NCI-H128 (cell line): ENCODE data around the gene SPEF1.

Source experiments
- DNase-seq: peaks from one replicate; lab custom pipeline; 2025; ENCODE audit not compliant: unreplicated experiment; lab: John Stamatoyannopoulos, UW

The SPEF1 gene

DNA sequence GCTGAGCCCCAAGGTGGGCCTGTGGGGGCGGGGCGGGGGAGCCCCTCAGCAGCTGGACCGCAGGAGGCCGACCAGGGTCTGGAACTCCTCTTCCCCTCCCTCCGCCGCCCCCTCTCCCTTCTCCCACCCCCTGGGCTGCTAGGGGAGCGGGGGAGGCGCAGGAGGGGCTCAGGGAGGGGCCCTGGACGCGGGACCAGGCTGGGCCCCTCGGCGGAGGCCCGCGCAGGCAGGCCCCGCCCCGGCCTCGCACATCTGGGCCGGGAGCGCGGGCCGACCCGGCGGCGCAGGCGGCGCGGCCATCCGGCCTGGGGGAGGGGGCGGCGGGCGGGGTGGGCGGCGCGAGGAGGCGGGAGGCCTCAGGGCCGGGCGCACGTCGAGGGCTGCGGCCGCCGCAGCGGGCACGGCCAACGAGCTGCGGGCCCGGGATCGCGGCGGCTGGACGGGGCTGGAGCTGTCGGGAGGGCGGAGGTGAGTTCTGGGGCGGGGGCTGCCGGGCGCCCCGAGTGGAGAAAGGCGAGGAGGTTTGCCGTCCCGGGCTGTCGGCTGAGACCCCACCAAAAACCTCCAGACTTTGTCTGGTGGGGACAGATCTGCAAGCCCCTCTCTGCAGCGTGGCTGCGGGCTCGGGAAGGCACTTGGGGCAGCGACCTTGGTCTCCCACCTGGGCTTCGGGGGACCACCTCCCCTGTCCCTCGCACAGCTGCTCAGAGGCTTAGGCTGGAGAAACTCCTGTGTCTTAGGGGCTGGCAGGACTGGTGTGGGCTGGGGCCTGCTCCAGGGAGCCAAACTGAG is 48.7 kb downstream of the SPEF1 start, which contains the start of gene HSPA12B:
HSPA12B (plus strand) TSS at position 359 of the 792 bp plus-strand sequence. CDS start 5,990 bp downstream, outside the sequence.
- no peak for DNase-seq

DNA sequence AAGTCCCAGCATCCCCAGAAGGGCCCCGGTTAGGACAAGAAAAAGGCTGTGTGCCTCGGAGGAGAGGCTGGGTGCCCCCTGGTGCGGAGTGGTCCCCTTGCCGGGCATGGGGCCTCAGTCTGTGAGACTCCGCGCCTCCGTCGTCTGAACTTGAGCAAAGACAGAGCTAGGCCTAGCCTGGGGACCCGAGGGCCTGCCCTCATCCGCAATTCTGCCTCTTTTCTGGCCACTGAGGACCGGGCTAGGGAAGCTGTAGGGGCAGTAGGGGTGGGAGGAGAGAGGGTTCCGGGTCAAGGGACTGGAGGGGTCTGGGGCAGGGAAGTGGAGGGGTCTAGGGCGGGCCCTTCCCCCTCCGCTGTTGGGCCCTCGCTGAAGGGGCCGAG is 49.3 kb downstream of the SPEF1 start:
- no peak for DNase-seq

DNA sequence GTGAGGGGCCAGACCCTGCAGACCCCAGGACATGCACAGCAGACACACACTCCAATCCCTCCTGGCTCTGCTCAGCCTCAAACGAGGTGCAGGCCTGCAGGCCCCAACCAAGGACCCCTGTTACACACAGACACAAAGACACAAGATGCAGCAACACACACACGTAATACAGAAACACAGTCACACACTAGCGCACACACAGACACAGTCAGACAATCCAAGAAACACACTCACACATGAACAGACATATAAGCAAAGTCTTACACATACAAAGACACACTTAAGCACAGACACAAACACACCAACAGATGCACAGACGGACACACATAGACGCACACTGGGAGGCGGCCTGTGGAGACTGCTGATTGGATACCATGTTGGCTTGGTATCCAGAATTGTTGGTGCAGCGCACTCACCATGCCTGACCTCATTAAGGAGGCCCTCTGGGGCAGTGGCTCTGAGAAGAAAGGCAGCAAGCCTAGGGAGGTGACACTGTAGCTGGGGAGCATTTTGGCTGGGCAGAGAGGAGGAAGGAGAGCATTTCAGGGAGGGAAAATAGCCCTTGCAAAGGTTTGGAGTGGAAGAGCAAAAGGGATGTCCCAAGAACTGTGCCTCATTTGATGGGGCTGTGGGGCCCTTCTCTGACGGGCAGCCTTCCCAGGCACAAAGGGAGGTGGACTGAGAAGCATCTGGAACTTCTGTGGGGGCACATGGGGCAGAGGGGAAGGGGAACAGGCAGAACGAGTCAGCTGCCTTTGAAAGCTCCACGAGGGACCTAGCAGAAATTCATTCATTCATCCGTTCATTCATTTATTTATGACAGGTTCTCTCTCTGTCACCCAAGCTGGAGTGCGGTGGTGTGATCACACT is 50.2 kb downstream of the SPEF1 start:
- no peak for DNase-seq

GRCh38 chr20:3729811-3730540 is 51.3 kb downstream of the SPEF1 start:
- DNase-seq = no peak

DNA sequence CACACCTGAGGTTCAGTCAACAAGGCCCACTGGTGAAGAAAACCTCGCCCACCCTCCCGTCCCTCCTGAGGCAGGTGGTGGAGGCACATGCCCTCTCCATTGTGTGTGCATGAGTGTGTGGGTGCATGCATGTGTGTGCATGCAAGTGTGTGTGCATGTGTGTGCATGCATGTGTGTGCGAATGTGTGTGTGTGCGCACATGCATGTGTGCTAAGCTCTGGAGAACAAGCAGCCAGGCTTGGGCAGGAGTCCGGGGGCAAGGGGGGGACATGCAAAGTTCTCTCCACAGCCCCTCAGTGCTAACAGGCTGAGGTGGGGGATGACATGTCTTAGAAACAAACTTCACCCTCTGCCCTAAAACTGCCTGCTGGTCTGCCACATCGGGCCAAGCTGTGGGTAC is 51.9 kb downstream of the SPEF1 start:
- DNase-seq = no peak

DNA sequence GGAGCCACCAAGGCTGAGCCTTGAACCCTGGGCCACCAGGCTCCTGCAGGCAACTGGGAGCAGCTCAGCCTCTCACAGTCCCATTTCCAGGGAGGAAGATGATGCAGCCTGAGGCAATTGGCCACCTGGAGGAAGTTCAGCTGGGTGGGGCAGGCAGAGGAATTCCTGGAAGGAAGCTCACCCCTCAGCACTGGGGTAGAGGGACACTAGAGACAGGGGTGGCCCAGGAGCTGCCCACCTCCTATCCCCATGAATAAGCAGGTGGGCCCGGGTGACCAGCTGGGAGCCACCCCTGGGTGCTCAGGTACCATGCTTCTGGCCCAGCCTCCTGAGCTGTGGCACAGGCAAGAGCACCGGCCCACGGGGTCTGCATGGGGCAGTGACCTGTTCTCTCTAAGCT is 52.4 kb downstream of the SPEF1 start:
- DNase-seq = no peak

DNA sequence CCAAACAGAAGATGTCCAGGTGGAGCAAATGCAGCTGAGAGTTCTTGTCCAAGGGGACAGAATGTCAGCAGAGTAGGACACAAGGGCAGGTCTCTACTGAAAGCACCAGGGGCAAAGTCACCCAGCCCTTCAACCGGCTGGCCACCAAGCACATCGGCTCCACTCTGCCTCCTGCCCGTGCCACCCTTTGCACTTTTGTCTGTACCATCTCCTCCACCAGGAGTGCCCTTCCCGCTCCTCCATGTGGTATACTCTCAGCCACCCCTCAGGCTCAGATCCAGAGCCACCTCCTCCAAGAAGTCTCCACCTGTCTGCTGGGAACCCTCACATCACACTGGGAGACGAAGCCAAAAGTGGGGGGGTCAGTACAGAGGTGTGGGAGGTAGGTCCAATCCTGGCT is 52.9 kb downstream of the SPEF1 start:
- no peak for DNase-seq
